HEK293 (cell line): ENCODE data around the gene RNF126.

ENCODE experiments used
- SCRT2 ChIP-seq: fragments of 450-650 bp; formaldehyde crosslinking; IDR thresholded peaks from 2 replicates; pipeline ENCODE4 v1.5.1; 2016; ENCODE audit warnings: missing biosample characterization, missing genetic modification characterization
- YY2 ChIP-seq: fragments of 450-650 bp; formaldehyde crosslinking; IDR thresholded peaks from 2 replicates; pipeline ENCODE4 v1.5.1; 2016; ENCODE audit warnings: missing biosample characterization, missing genetic modification characterization
- ZNF121 ChIP-seq: fragments of 450-650 bp; formaldehyde crosslinking; IDR thresholded peaks from 2 replicates; pipeline ENCODE4 v1.5.1; 2016; ENCODE audit warnings: missing biosample characterization, missing genetic modification characterization
- ZNF202 ChIP-seq: fragments of 450-650 bp; formaldehyde crosslinking; IDR thresholded peaks from 2 replicates; pipeline ENCODE4 v1.5.1; 2016; ENCODE audit warnings: missing biosample characterization, missing genetic modification characterization, borderline replicate concordance
- ZNF292 ChIP-seq: fragments of 450-650 bp; formaldehyde crosslinking; IDR thresholded peaks from 2 replicates; pipeline ENCODE4 v1.5.1; 2016; ENCODE audit warnings: low read depth, missing biosample characterization, missing genetic modification characterization, borderline replicate concordance
- ZNF335 ChIP-seq: fragments of 450-650 bp; formaldehyde crosslinking; conservative IDR thresholded peaks from 2 replicates; pipeline ENCODE4 v1.5.1; 2016; ENCODE audit warnings: missing biosample characterization, missing genetic modification characterization
- ZNF350 ChIP-seq: fragments of 450-650 bp; formaldehyde crosslinking; IDR thresholded peaks from 2 replicates; pipeline ENCODE4 v1.5.0; 2017; ENCODE audit warnings: missing biosample characterization, mild to moderate bottlenecking, missing genetic modification characterization
- ZNF629 ChIP-seq: fragments of 450-650 bp; formaldehyde crosslinking; IDR thresholded peaks from 2 replicates; pipeline ENCODE4 v1.5.1; 2017; ENCODE audit warnings: missing biosample characterization, missing genetic modification characterization
- ZNF664 ChIP-seq: fragments of 450-650 bp; formaldehyde crosslinking; IDR thresholded peaks from 2 replicates; pipeline ENCODE4 v1.5.1; 2016; ENCODE audit warnings: missing biosample characterization, missing genetic modification characterization
- TF ChIP-seq, protein P1 (sequence below): fragments of 450-650 bp; formaldehyde crosslinking; IDR thresholded peaks from 2 replicates; pipeline ENCODE4 v1.5.0; 2017; ENCODE audit warnings: missing biosample characterization, missing genetic modification characterization, borderline replicate concordance
- TF ChIP-seq, protein P2 (sequence below): fragments of 450-650 bp; formaldehyde crosslinking; IDR thresholded peaks from 2 replicates; pipeline ENCODE4 v1.5.1; 2016; ENCODE audit warnings: missing biosample characterization, missing genetic modification characterization, borderline replicate concordance
- TF ChIP-seq, protein P3 (sequence below): fragments of 450-650 bp; formaldehyde crosslinking; IDR thresholded peaks from 2 replicates; pipeline ENCODE4 v1.5.1; 2016; ENCODE audit warnings: missing biosample characterization, missing genetic modification characterization
- TF ChIP-seq, protein P4 (sequence below): sonication (generic); formaldehyde crosslinking; IDR thresholded peaks from 2 replicates; pipeline ENCODE4 v1.8.1; 2022; ENCODE audit warnings: mild to moderate bottlenecking, moderate library complexity, missing genetic modification reagents
- TF ChIP-seq, protein P5 (sequence below): fragments of 450-650 bp; formaldehyde crosslinking; IDR thresholded peaks from 2 replicates; pipeline ENCODE4 v1.5.1; 2016; ENCODE audit warnings: missing biosample characterization, missing genetic modification characterization
- TF ChIP-seq, protein P6 (sequence below): fragments of 450-650 bp; IDR thresholded peaks from 2 replicates; pipeline ENCODE4 v1.5.1; 2018; ENCODE audit warnings: missing biosample characterization, mild to moderate bottlenecking, missing genetic modification characterization
- TF ChIP-seq, protein P7 (sequence below): fragments of 450-650 bp; formaldehyde crosslinking; IDR thresholded peaks from 2 replicates; pipeline ENCODE4 v1.5.1; 2017; ENCODE audit warnings: missing biosample characterization, missing genetic modification characterization
- TF ChIP-seq, protein P8 (sequence below): fragments of 450-650 bp; formaldehyde crosslinking; IDR thresholded peaks from 2 replicates; pipeline ENCODE4 v1.5.1; 2016; ENCODE audit warnings: missing biosample characterization, missing genetic modification characterization
- TF ChIP-seq, protein P9 (sequence below): fragments of 450-650 bp; IDR thresholded peaks from 2 replicates; pipeline ENCODE4 v1.5.1; 2018; ENCODE audit warnings: missing biosample characterization, missing genetic modification characterization

The RNF126 gene

DNA sequence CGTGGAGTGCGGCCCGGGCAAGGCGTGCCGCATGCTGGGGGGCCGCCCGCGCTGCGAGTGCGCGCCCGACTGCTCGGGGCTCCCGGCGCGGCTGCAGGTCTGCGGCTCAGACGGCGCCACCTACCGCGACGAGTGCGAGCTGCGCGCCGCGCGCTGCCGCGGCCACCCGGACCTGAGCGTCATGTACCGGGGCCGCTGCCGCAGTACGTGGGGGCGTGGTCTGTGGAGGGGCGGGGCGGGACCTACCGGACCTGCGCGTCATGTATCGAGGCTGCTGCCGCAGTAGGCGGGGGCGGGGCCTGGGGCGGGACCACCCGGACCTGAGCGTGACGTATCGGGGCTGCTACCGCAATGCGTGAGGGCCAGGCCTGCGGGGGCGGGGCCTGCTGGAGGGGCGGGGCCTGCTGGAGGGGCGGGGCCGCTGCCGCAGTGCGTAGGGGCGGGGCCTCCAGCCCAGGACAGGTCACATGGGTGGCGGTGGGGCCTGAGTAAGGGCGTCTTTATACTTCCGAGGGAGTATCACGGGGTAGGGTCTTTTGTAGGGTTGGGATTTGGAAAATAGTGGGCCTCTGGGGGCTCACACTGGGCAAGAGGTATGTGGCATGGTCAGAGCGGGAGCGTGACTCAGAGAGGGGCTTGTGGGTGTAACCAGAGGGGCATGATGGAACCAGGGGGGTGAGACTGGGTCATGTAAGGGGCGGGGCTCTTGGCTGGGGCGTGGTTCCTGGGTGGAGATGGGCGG lies 17.4 kb upstream of the RNF126 start (continued):
- TF ChIP-seq, protein P1, sequence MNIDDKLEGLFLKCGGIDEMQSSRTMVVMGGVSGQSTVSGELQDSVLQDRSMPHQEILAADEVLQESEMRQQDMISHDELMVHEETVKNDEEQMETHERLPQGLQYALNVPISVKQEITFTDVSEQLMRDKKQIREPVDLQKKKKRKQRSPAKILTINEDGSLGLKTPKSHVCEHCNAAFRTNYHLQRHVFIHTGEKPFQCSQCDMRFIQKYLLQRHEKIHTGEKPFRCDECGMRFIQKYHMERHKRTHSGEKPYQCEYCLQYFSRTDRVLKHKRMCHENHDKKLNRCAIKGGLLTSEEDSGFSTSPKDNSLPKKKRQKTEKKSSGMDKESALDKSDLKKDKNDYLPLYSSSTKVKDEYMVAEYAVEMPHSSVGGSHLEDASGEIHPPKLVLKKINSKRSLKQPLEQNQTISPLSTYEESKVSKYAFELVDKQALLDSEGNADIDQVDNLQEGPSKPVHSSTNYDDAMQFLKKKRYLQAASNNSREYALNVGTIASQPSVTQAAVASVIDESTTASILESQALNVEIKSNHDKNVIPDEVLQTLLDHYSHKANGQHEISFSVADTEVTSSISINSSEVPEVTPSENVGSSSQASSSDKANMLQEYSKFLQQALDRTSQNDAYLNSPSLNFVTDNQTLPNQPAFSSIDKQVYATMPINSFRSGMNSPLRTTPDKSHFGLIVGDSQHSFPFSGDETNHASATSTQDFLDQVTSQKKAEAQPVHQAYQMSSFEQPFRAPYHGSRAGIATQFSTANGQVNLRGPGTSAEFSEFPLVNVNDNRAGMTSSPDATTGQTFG, result no peak
- TF ChIP-seq, protein P2, sequence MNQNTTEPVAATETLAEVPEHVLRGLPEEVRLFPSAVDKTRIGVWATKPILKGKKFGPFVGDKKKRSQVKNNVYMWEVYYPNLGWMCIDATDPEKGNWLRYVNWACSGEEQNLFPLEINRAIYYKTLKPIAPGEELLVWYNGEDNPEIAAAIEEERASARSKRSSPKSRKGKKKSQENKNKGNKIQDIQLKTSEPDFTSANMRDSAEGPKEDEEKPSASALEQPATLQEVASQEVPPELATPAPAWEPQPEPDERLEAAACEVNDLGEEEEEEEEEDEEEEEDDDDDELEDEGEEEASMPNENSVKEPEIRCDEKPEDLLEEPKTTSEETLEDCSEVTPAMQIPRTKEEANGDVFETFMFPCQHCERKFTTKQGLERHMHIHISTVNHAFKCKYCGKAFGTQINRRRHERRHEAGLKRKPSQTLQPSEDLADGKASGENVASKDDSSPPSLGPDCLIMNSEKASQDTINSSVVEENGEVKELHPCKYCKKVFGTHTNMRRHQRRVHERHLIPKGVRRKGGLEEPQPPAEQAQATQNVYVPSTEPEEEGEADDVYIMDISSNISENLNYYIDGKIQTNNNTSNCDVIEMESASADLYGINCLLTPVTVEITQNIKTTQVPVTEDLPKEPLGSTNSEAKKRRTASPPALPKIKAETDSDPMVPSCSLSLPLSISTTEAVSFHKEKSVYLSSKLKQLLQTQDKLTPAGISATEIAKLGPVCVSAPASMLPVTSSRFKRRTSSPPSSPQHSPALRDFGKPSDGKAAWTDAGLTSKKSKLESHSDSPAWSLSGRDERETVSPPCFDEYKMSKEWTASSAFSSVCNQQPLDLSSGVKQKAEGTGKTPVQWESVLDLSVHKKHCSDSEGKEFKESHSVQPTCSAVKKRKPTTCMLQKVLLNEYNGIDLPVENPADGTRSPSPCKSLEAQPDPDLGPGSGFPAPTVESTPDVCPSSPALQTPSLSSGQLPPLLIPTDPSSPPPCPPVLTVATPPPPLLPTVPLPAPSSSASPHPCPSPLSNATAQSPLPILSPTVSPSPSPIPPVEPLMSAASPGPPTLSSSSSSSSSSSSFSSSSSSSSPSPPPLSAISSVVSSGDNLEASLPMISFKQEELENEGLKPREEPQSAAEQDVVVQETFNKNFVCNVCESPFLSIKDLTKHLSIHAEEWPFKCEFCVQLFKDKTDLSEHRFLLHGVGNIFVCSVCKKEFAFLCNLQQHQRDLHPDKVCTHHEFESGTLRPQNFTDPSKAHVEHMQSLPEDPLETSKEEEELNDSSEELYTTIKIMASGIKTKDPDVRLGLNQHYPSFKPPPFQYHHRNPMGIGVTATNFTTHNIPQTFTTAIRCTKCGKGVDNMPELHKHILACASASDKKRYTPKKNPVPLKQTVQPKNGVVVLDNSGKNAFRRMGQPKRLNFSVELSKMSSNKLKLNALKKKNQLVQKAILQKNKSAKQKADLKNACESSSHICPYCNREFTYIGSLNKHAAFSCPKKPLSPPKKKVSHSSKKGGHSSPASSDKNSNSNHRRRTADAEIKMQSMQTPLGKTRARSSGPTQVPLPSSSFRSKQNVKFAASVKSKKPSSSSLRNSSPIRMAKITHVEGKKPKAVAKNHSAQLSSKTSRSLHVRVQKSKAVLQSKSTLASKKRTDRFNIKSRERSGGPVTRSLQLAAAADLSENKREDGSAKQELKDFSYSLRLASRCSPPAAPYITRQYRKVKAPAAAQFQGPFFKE (tag by site-specific recombination), result no peak
- TF ChIP-seq, protein P3, sequence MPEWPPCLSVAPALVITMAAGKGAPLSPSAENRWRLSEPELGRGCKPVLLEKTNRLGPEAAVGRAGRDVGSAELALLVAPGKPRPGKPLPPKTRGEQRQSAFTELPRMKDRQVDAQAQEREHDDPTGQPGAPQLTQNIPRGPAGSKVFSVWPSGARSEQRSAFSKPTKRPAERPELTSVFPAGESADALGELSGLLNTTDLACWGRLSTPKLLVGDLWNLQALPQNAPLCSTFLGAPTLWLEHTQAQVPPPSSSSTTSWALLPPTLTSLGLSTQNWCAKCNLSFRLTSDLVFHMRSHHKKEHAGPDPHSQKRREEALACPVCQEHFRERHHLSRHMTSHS (tag by site-specific recombination), result no peak
- TF ChIP-seq ZNF202 (tag by site-specific recombination), result no peak
- TF ChIP-seq, protein P4, sequence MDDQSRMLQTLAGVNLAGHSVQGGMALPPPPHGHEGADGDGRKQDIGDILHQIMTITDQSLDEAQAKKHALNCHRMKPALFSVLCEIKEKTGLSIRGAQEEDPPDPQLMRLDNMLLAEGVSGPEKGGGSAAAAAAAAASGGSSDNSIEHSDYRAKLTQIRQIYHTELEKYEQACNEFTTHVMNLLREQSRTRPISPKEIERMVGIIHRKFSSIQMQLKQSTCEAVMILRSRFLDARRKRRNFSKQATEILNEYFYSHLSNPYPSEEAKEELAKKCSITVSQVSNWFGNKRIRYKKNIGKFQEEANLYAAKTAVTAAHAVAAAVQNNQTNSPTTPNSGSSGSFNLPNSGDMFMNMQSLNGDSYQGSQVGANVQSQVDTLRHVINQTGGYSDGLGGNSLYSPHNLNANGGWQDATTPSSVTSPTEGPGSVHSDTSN (CRISPR knock-in tag), result peak; percentile 88; the same call in 1 of the 2 replicates
- TF ChIP-seq ZNF335 (tag by site-specific recombination), result peak; percentile 80
- TF ChIP-seq ZNF121 (tag by site-specific recombination), result no peak
- TF ChIP-seq, protein P5, sequence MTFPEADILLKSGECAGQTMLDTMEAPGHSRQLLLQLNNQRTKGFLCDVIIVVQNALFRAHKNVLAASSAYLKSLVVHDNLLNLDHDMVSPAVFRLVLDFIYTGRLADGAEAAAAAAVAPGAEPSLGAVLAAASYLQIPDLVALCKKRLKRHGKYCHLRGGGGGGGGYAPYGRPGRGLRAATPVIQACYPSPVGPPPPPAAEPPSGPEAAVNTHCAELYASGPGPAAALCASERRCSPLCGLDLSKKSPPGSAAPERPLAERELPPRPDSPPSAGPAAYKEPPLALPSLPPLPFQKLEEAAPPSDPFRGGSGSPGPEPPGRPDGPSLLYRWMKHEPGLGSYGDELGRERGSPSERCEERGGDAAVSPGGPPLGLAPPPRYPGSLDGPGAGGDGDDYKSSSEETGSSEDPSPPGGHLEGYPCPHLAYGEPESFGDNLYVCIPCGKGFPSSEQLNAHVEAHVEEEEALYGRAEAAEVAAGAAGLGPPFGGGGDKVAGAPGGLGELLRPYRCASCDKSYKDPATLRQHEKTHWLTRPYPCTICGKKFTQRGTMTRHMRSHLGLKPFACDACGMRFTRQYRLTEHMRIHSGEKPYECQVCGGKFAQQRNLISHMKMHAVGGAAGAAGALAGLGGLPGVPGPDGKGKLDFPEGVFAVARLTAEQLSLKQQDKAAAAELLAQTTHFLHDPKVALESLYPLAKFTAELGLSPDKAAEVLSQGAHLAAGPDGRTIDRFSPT (tag by site-specific recombination), result peak; percentile 74
- TF ChIP-seq ZNF629 (tag by site-specific recombination), result peak; percentile 49; the same call in 1 of the 2 replicates
- TF ChIP-seq, protein P6, sequence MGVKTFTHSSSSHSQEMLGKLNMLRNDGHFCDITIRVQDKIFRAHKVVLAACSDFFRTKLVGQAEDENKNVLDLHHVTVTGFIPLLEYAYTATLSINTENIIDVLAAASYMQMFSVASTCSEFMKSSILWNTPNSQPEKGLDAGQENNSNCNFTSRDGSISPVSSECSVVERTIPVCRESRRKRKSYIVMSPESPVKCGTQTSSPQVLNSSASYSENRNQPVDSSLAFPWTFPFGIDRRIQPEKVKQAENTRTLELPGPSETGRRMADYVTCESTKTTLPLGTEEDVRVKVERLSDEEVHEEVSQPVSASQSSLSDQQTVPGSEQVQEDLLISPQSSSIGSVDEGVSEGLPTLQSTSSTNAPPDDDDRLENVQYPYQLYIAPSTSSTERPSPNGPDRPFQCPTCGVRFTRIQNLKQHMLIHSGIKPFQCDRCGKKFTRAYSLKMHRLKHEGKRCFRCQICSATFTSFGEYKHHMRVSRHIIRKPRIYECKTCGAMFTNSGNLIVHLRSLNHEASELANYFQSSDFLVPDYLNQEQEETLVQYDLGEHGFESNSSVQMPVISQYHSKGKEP (tag by site-specific recombination), result 0 out of 2 replicates have a peak, but pooled peaks have one; percentile 16
- TF ChIP-seq, protein P7, sequence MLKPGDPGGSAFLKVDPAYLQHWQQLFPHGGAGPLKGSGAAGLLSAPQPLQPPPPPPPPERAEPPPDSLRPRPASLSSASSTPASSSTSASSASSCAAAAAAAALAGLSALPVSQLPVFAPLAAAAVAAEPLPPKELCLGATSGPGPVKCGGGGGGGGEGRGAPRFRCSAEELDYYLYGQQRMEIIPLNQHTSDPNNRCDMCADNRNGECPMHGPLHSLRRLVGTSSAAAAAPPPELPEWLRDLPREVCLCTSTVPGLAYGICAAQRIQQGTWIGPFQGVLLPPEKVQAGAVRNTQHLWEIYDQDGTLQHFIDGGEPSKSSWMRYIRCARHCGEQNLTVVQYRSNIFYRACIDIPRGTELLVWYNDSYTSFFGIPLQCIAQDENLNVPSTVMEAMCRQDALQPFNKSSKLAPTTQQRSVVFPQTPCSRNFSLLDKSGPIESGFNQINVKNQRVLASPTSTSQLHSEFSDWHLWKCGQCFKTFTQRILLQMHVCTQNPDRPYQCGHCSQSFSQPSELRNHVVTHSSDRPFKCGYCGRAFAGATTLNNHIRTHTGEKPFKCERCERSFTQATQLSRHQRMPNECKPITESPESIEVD (tag by site-specific recombination), result no peak
- TF ChIP-seq, protein P8, sequence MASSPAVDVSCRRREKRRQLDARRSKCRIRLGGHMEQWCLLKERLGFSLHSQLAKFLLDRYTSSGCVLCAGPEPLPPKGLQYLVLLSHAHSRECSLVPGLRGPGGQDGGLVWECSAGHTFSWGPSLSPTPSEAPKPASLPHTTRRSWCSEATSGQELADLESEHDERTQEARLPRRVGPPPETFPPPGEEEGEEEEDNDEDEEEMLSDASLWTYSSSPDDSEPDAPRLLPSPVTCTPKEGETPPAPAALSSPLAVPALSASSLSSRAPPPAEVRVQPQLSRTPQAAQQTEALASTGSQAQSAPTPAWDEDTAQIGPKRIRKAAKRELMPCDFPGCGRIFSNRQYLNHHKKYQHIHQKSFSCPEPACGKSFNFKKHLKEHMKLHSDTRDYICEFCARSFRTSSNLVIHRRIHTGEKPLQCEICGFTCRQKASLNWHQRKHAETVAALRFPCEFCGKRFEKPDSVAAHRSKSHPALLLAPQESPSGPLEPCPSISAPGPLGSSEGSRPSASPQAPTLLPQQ (tag by site-specific recombination), result peak; percentile 72; the same call in 1 of the 2 replicates
- TF ChIP-seq, protein P9, sequence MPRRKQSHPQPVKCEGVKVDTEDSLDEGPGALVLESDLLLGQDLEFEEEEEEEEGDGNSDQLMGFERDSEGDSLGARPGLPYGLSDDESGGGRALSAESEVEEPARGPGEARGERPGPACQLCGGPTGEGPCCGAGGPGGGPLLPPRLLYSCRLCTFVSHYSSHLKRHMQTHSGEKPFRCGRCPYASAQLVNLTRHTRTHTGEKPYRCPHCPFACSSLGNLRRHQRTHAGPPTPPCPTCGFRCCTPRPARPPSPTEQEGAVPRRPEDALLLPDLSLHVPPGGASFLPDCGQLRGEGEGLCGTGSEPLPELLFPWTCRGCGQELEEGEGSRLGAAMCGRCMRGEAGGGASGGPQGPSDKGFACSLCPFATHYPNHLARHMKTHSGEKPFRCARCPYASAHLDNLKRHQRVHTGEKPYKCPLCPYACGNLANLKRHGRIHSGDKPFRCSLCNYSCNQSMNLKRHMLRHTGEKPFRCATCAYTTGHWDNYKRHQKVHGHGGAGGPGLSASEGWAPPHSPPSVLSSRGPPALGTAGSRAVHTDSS (tag by site-specific recombination), result no peak
- no peak for TF ChIP-seq SCRT2 (tag by site-specific recombination)
- no peak for TF ChIP-seq ZNF350
- TF ChIP-seq ZNF664, result no peak
- TF ChIP-seq ZNF292, result no peak
- no peak for TF ChIP-seq YY2
